K562 (cell line): ENCODE results near the gene MYO7A. TPM values are rescaled to one million over a fixed set of nuclear protein-coding genes. Genes with fewer than 3 reads are reported as not detected.

Source experiments
- BHLHE40 ChIP-seq: IDR thresholded peaks from 2 replicates; pipeline ENCODE4 v1.6.1; 2011; ENCODE audit warnings: low read length, improper control_type of control experiment
- EP300 ChIP-seq: IDR thresholded peaks from 2 replicates; pipeline ENCODE4 v1.6.1; 2012; ENCODE audit warnings: low read length, improper control_type of control experiment
- JUND ChIP-seq, 2 experiments: IDR thresholded peaks; 2 replicates in 1 of 2; 3 replicates in 1 of 2; pipeline ENCODE4 v1.6.1; 2011; ENCODE audit warnings: borderline replicate concordance in 2 of 2, low read depth in 2 of 2, low read length in 2 of 2, improper control_type of control experiment in 1 of 2, missing biosample characterization in 1 of 2, missing genetic modification characterization in 1 of 2, missing genetic modification reagents in 1 of 2
- KLF16 ChIP-seq: IDR thresholded peaks from 2 replicates; pipeline ENCODE4 v1.6.1; 2016; ENCODE audit warnings: antibody characterized with exemption
- MEIS2 ChIP-seq: fragments of 450-650 bp; IDR thresholded peaks from 2 replicates; pipeline ENCODE4 v1.6.1; 2014; ENCODE audit warnings: mild to moderate bottlenecking; ENCODE audit not compliant: partially characterized antibody
- PTTG1 ChIP-seq: fragments of 450-650 bp; IDR thresholded peaks from 2 replicates; pipeline ENCODE4 v1.6.1; 2016; ENCODE audit warnings: low read depth, mild to moderate bottlenecking, missing genetic modification characterization, missing compliant biosample characterization
- PYGO2 ChIP-seq: fragments of 450-650 bp; IDR thresholded peaks from 2 replicates; pipeline ENCODE4 v1.6.1; 2016; ENCODE audit warnings: mild to moderate bottlenecking, missing genetic modification characterization, moderate library complexity, missing compliant biosample characterization
- RBBP5 ChIP-seq: fragments of 200-600 bp; sonication (generic); IDR thresholded peaks from 2 replicates; pipeline ENCODE4 v1.6.1; 2012; ENCODE audit warnings: borderline replicate concordance, mild to moderate bottlenecking, low read length, control low read depth, inconsistent platforms; ENCODE audit not compliant: insufficient read depth, poor library complexity, severe bottlenecking
- RUNX1 ChIP-seq: sonication (generic); IDR thresholded peaks from 2 replicates; pipeline ENCODE4 v1.6.1; 2016; ENCODE audit warnings: antibody characterized with exemption, low read depth
- SRF ChIP-seq, 2 experiments: fragments of 250-450, 450-650 bp in 1 of 2; sonication (Bioruptor Pico) in 1 of 2; sonication (generic) in 1 of 2; formaldehyde crosslinking; IDR thresholded peaks; 2 replicates each; pipeline versions ENCODE4 v1.5.0 to v1.5.1; 2020 to 2022; ENCODE audit warnings: mild to moderate bottlenecking in 1 of 2, missing genetic modification reagents in 1 of 2
- ZNF668 ChIP-seq: fragments of 250-450 bp; sonication (Bioruptor Pico); IDR thresholded peaks from 2 replicates; pipeline ENCODE4 v1.8.0; 2022; ENCODE audit warnings: mild to moderate bottlenecking, inconsistent platforms
- polyA plus RNA-seq, 8 experiments: library from polyadenylated mRNA; depleted of rRNA in 4 of 8; stranded (reverse) in 5 of 8; unstranded in 3 of 8; fragments of >200 nt; fragmentation: Nextera tagmentation in 2 of 8; fragmentation: Illumina TruSeq in 1 of 8; extraction: Ambion mirVana in 2 of 8; extraction: Trizol in 1 of 8; gene quantifications; 2 replicates each; pipeline versions ENCODE4 v1.2.1 to v1.2.3, GENCODE V29; 2011 to 2014; ENCODE audit warnings: inconsistent platforms in 1 of 8, missing spikeins in 1 of 8
- total RNA-seq, 7 experiments: library from RNA; depleted of rRNA in 6 of 7; stranded (reverse); fragments of >200 nt in 6 of 7; fragmentation: Illumina TruSeq in 2 of 7; extraction: Trizol in 2 of 7; gene quantifications; 2 replicates each; pipeline versions ENCODE4 v1.2.1 to v1.2.3, GENCODE V29; 2011 to 2021; ENCODE audit warnings: low replicate concordance in 1 of 7
- TF ChIP-seq, protein P1 (sequence below): IDR thresholded peaks from 2 replicates; pipeline ENCODE4 v1.6.1; 2016; ENCODE audit warnings: missing genetic modification characterization, missing compliant biosample characterization
- TF ChIP-seq, protein P2 (sequence below), 2 experiments: fragments of 200-800 bp in 1 of 2; sonication (Bioruptor generic) in 1 of 2; sonication (generic) in 1 of 2; formaldehyde crosslinking in 1 of 2; IDR thresholded peaks in 1 of 2; conservative IDR thresholded peaks in 1 of 2; 2 replicates each; pipeline versions ENCODE4 v1.5.0 to v1.6.1; 2016 to 2020; ENCODE audit warnings: missing compliant biosample characterization in 1 of 2, missing genetic modification characterization in 1 of 2, missing genetic modification reagents in 1 of 2
- TF ChIP-seq, protein P3 (sequence below), 2 experiments: IDR thresholded peaks; 2 replicates each; pipeline ENCODE4 v1.6.1; 2012; ENCODE audit warnings: improper control_type of control experiment in 2 of 2, low read depth in 2 of 2, low read length in 2 of 2, borderline replicate concordance in 1 of 2
- TF ChIP-seq, protein P4 (sequence below): fragments of 450-650 bp; IDR thresholded peaks from 2 replicates; pipeline ENCODE4 v1.6.1; 2014; ENCODE audit warnings: low read depth, mild to moderate bottlenecking, moderate library complexity, borderline replicate concordance

The MYO7A gene
- total and polyA plus RNA-seq, 9 of the 15 experiments (the other 6 are each of a cell fraction or from before 2014, with no cell fraction given): 0.01 to 0.11 (median 0.07) TPM; not detected in 1

DNA sequence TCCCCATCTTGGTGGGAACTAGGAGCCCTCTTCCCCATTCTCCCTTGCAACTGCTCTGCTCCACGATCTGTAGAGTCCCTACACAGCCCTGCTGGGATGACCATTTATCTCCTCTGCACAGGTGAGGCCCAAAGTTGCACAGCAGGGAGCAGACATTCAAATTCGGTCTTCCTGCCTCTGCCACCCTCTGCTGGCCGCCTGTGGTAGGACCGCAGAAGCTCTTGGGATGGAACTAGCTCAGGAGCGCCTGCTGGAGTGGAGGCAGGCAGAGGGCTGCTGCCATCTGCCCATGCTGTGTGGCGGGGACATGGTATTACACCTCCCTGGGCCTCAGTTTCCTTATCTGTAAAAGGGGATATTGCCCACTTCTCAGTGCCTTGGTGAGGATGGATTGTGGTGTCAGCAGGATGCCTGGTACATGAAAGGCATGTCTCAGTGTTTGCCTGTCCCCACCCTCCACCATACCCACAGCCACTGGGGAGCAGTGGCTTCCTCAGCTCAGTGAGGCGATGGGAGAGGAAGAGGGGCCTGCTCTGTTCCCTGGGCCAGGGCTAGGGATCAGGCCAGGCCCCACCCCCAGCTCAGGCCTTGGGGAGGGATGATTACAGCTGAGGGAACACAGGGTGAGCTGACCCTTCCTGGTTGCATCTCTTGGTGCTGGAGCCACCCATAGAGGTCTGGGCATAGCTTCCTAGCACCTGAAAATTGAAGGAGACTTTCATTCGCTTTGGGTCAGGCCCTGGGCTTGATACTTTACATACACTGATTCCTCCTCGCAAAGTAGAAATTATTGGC, 36.7 kb upstream of the MYO7A start (continued):
- TF ChIP-seq, protein P1, sequence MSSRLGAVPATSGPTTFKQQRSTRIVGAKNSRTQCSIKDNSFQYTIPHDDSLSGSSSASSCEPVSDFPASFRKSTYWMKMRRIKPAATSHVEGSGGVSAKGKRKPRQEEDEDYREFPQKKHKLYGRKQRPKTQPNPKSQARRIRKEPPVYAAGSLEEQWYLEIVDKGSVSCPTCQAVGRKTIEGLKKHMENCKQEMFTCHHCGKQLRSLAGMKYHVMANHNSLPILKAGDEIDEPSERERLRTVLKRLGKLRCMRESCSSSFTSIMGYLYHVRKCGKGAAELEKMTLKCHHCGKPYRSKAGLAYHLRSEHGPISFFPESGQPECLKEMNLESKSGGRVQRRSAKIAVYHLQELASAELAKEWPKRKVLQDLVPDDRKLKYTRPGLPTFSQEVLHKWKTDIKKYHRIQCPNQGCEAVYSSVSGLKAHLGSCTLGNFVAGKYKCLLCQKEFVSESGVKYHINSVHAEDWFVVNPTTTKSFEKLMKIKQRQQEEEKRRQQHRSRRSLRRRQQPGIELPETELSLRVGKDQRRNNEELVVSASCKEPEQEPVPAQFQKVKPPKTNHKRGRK: no peak
- TF ChIP-seq, protein P2, sequence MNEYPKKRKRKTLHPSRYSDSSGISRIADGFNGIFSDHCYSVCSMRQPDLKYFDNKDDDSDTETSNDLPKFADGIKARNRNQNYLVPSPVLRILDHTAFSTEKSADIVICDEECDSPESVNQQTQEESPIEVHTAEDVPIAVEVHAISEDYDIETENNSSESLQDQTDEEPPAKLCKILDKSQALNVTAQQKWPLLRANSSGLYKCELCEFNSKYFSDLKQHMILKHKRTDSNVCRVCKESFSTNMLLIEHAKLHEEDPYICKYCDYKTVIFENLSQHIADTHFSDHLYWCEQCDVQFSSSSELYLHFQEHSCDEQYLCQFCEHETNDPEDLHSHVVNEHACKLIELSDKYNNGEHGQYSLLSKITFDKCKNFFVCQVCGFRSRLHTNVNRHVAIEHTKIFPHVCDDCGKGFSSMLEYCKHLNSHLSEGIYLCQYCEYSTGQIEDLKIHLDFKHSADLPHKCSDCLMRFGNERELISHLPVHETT (CRISPR knock-in tag; conservative IDR thresholded peaks at IDR 0.05 in 1 of 2, IDR thresholded peaks at IDR 0.05 in 1 of 2): no peak
- TF ChIP-seq BHLHE40 (no peak), RUNX1 (no peak), EP300 (no peak), MEIS2 (no peak), JUND (IDR thresholded peaks at IDR 0.05; ENCODE audit: borderline replicate concordance, low read depth, low read length) (no peak; the same call in 1 of the 2 replicates), JUND (tag; IDR thresholded peaks at IDR 0.05; ENCODE audit: borderline replicate concordance, low read depth, low read length) (peak; percentile 29; the same call in 1 of the 3 replicates), PYGO2 (tag) (no peak), SRF (CRISPR knock-in tag; IDR thresholded peaks at IDR 0.05) (peak in 1 of 2 experiments; percentile 87; a peak in 1 of 4 replicates), KLF16 (peak; percentile 28; the same call in 1 of the 2 replicates), ZNF668 (no peak), PTTG1 (tag) (no peak), RBBP5 (no peak)
- TF ChIP-seq, protein P3, sequence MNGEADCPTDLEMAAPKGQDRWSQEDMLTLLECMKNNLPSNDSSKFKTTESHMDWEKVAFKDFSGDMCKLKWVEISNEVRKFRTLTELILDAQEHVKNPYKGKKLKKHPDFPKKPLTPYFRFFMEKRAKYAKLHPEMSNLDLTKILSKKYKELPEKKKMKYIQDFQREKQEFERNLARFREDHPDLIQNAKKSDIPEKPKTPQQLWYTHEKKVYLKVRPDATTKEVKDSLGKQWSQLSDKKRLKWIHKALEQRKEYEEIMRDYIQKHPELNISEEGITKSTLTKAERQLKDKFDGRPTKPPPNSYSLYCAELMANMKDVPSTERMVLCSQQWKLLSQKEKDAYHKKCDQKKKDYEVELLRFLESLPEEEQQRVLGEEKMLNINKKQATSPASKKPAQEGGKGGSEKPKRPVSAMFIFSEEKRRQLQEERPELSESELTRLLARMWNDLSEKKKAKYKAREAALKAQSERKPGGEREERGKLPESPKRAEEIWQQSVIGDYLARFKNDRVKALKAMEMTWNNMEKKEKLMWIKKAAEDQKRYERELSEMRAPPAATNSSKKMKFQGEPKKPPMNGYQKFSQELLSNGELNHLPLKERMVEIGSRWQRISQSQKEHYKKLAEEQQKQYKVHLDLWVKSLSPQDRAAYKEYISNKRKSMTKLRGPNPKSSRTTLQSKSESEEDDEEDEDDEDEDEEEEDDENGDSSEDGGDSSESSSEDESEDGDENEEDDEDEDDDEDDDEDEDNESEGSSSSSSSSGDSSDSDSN (IDR thresholded peaks at IDR 0.05; ENCODE audit: borderline replicate concordance in 1 of 2, low read depth in 2 of 2, low read length in 2 of 2): no peak
- TF ChIP-seq, protein P4, sequence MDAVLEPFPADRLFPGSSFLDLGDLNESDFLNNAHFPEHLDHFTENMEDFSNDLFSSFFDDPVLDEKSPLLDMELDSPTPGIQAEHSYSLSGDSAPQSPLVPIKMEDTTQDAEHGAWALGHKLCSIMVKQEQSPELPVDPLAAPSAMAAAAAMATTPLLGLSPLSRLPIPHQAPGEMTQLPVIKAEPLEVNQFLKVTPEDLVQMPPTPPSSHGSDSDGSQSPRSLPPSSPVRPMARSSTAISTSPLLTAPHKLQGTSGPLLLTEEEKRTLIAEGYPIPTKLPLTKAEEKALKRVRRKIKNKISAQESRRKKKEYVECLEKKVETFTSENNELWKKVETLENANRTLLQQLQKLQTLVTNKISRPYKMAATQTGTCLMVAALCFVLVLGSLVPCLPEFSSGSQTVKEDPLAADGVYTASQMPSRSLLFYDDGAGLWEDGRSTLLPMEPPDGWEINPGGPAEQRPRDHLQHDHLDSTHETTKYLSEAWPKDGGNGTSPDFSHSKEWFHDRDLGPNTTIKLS: no peak
